Keratinocyte (primary cell): ENCODE results near the gene FAF1. TPM values are rescaled to one million over a fixed set of nuclear protein-coding genes. Genes with fewer than 3 reads are reported as not detected.
"Not testable (repeated sequence)": the region's sequence is repeated elsewhere in the genome, so short reads cannot be mapped to it uniquely, and the experiment has no call there.

Experiments
- DNase-seq: peaks from one replicate; pipeline ENCODE4 v3.0.0-alpha.2; 2011; ENCODE audit warnings: low read depth, missing footprints, low spot score
- FAIRE-seq: peaks from 2 replicates; lab custom pipeline; 2011; peaks lifted over from hg19 to GRCh38; lab: Jason Lieb, UNC
- H2AFZ ChIP-seq: 2 replicates; pipeline ENCODE4 v1.6.0; 2012; ENCODE audit warnings: low read length, control low read depth, inconsistent platforms; ENCODE audit not compliant: control insufficient read depth
- H3K27ac ChIP-seq: 2 replicates; pipeline ENCODE4 v1.5.1; 2011; ENCODE audit warnings: low read length; ENCODE audit not compliant: control insufficient read depth, insufficient read depth
- H3K27me3 ChIP-seq: 3 replicates; pipeline ENCODE4 v1.6.0; 2011; ENCODE audit warnings: low read length; ENCODE audit not compliant: control insufficient read depth, insufficient read depth; ENCODE audit errors: extremely low read depth
- H3K36me3 ChIP-seq, 2 experiments: 2 replicates in 1 of 2; 3 replicates in 1 of 2; pipeline ENCODE4 v1.5.1; 2011; ENCODE audit warnings: low read length in 2 of 2, mild to moderate bottlenecking in 1 of 2; ENCODE audit not compliant: control insufficient read depth in 2 of 2, insufficient read depth in 2 of 2; ENCODE audit errors: extremely low read depth in 1 of 2
- H3K4me1 ChIP-seq: 3 replicates; pipeline ENCODE4 v1.5.1; 2011; ENCODE audit warnings: low read length; ENCODE audit not compliant: control insufficient read depth, insufficient read depth; ENCODE audit errors: extremely low read depth
- H3K4me2 ChIP-seq: 3 replicates; pipeline ENCODE4 v1.6.0; 2011; ENCODE audit warnings: low read depth, low read length; ENCODE audit not compliant: control insufficient read depth, insufficient read depth; ENCODE audit errors: extremely low read depth
- H3K4me3 ChIP-seq, 3 experiments: fragments of 200-600 bp in 1 of 3; sonication (generic) in 1 of 3; 2 replicates in 2 of 3; 3 replicates in 1 of 3; pipeline ENCODE4 v1.5.1; 2011 to 2016; ENCODE audit warnings: low read length in 3 of 3, mild to moderate bottlenecking in 3 of 3, control low read depth in 2 of 3, inconsistent platforms in 1 of 3, low read depth in 1 of 3, mixed read lengths in 1 of 3, mixed run types in 1 of 3, moderate library complexity in 1 of 3; ENCODE audit not compliant: control insufficient read depth in 2 of 3, insufficient read depth in 2 of 3; ENCODE audit errors: extremely low read depth in 1 of 3
- H3K79me2 ChIP-seq: 2 replicates; pipeline ENCODE4 v1.6.0; 2012; ENCODE audit warnings: low read length; ENCODE audit not compliant: control insufficient read depth, insufficient read depth
- H3K9ac ChIP-seq: 3 replicates; pipeline ENCODE4 v1.6.0; 2011; ENCODE audit warnings: low read length; ENCODE audit not compliant: control insufficient read depth, insufficient read depth; ENCODE audit errors: extremely low read depth
- H3K9me1 ChIP-seq: 3 replicates; pipeline ENCODE4 v1.6.0; 2011; ENCODE audit warnings: low read length; ENCODE audit not compliant: control insufficient read depth, insufficient read depth; ENCODE audit errors: extremely low read depth
- H3K9me3 ChIP-seq: 2 replicates; pipeline ENCODE4 v1.5.1; 2012; ENCODE audit warnings: low read depth, low read length; ENCODE audit not compliant: control insufficient read depth
- H4K20me1 ChIP-seq: 3 replicates; pipeline ENCODE4 v1.6.0; 2011; ENCODE audit warnings: low read length; ENCODE audit not compliant: control insufficient read depth, insufficient read depth; ENCODE audit errors: extremely low read depth
- CTCF ChIP-seq, 3 experiments: IDR thresholded peaks in 1 of 3; conservative IDR thresholded peaks in 1 of 3; optimal IDR thresholded peaks in 1 of 3; 2 replicates in 2 of 3; 3 replicates in 1 of 3; pipeline versions ENCODE3 to v1.5.1; 2011; ENCODE audit warnings: low read length in 3 of 3, mild to moderate bottlenecking in 3 of 3, moderate library complexity in 2 of 3, control low read depth in 1 of 3, inconsistent platforms in 1 of 3; ENCODE audit not compliant: insufficient read depth in 2 of 3; ENCODE audit errors: extremely low read depth in 1 of 3
- EZH2 ChIP-seq: IDR thresholded peaks from one replicate; pipeline ENCODE4 v1.6.1; 2012; ENCODE audit warnings: inconsistent platforms, mild to moderate bottlenecking, low read length, moderate library complexity
- dilution Hi-C: fragments of 300-500 bp; cut with MboI; formaldehyde crosslinking; loops from one replicate; pipeline ENCODE4 v1.7.0; 2020; ENCODE audit warnings: low sequenced_read_pairs; ENCODE audit not compliant: extremely low pct_ligation_motif_present
- polyA plus RNA-seq, 5 experiments: library from polyadenylated mRNA; depleted of rRNA in 3 of 5; stranded (reverse) in 3 of 5; stranded (forward) in 1 of 5; unstranded in 1 of 5; fragments of >200 nt; gene quantifications; 1 replicate in 1 of 5; 2 replicates in 3 of 5; 3 replicates in 1 of 5; pipeline versions ENCODE4 v1.2.1 to v1.2.3, GENCODE V29; 2011 to 2012; ENCODE audit warnings: missing spikeins in 2 of 5, low read depth in 1 of 5, low replicate concordance in 1 of 5

The FAF1 gene
- polyA plus RNA-seq, 1 donor (not counting 4 experiments of a cell fraction or from before 2014, with no cell fraction given): 33.1 TPM

GRCh38 chr1:50531027-50531426, 429.0 kb downstream of the FAF1 start:
- FAIRE-seq: no peak
- H3K4me3 ChIP-seq: no peak overlapping the region
- no peaks in the 10 kb centered on the region for H3K79me2 ChIP-seq
- H3K4me1 ChIP-seq: no peaks in the 10 kb centered on the region
- H3K4me2 ChIP-seq: no peak overlapping the region
- H4K20me1 ChIP-seq: no peaks in the 10 kb centered on the region
- TF ChIP-seq EZH2: no peak
- TF ChIP-seq CTCF (optimal IDR thresholded peaks at IDR 0.05 in 1 of 3, IDR thresholded peaks at IDR 0.05 in 1 of 3, conservative IDR thresholded peaks at IDR 0.05 in 1 of 3; ENCODE audit: extremely low read depth in 1 of 3, insufficient read depth in 2 of 3, low read length in 3 of 3): no peak
- H3K9ac ChIP-seq: no peak overlapping the region
- H3K27ac ChIP-seq: no peak overlapping the region
- DNase-seq: no peak
- no peaks in the 10 kb centered on the region for H3K9me1 ChIP-seq
- dilution Hi-C loops: no loop called here
- H3K9me3 ChIP-seq: no peaks in the 10 kb centered on the region
- H2AFZ ChIP-seq: no peak overlapping the region
- no peaks in the 10 kb centered on the region for H3K27me3 ChIP-seq
- peaks cover 0 to 2% of the 10 kb centered on the region in 2 experiments for H3K36me3 ChIP-seq

- H3K27ac ChIP-seq: no peak overlapping the region
- DNase-seq: no peak
- no peaks in the 10 kb centered on the region for H3K4me1 ChIP-seq
- no peaks in the 10 kb centered on the region for H3K9me1 ChIP-seq
- dilution Hi-C loops: no loop called here
- H2AFZ ChIP-seq: no peak overlapping the region
- no peaks in the 10 kb centered on the region for H4K20me1 ChIP-seq
- H3K4me2 ChIP-seq: no peak overlapping the region
- no peak for TF ChIP-seq CTCF (optimal IDR thresholded peaks at IDR 0.05 in 1 of 3, IDR thresholded peaks at IDR 0.05 in 1 of 3, conservative IDR thresholded peaks at IDR 0.05 in 1 of 3; ENCODE audit: extremely low read depth in 1 of 3, insufficient read depth in 2 of 3, low read length in 3 of 3)
- TF ChIP-seq EZH2: no peak
- H3K9me3 ChIP-seq: no peaks in the 10 kb centered on the region
- no peak overlapping the region for H3K4me3 ChIP-seq
- no peak for FAIRE-seq
- no peak overlapping the region for H3K9ac ChIP-seq
- no peaks in the 10 kb centered on the region for H3K79me2 ChIP-seq
- H3K36me3 ChIP-seq: peaks cover 0 to 2% of the 10 kb centered on the region in 2 experiments
- H3K27me3 ChIP-seq: no peaks in the 10 kb centered on the region
These were observed 430.6 kb downstream of the FAF1 start for GRCh38 chr1:50529510-50529909.

- H3K27me3 ChIP-seq, H3K4me1 ChIP-seq, dilution Hi-C loops, H4K20me1 ChIP-seq, H3K27ac ChIP-seq, H3K4me2 ChIP-seq, H3K4me3 ChIP-seq, H3K9me3 ChIP-seq, FAIRE-seq, H3K79me2 ChIP-seq, H3K9me1 ChIP-seq, H3K9ac ChIP-seq, H2AFZ ChIP-seq, DNase-seq, H3K36me3 ChIP-seq: not testable (repeated sequence)
These were observed 432.1 kb downstream of the FAF1 start for GRCh38 chr1:50527987-50528320.
